Stomach (tissue), 4 donors: ENCODE data around the gene GNGT1.

Source experiments
- CTCF ChIP-seq, 7 experiments: fragments of 450-650 bp in 4 of 7; fragments of 200-600 bp in 3 of 7; sonication (generic) in 3 of 7; IDR thresholded peaks; one replicate each; pipeline ENCODE4 v1.5.1; 2016 to 2019; ENCODE audit warnings: antibody characterized with exemption in 7 of 7, control low read depth in 2 of 7, mild to moderate bottlenecking in 1 of 7
- EP300 ChIP-seq: sonication (generic); formaldehyde crosslinking; IDR thresholded peaks from one replicate; pipeline ENCODE4 v1.6.1; 2017; ENCODE audit warnings: antibody characterized with exemption
- POLR2A ChIP-seq, 4 donors: fragments of 450-650 bp; IDR thresholded peaks; one replicate each; pipeline ENCODE4 v1.6.1; 2016; ENCODE audit warnings: antibody characterized with exemption in 4 of 4, control low read depth in 2 of 4, mild to moderate bottlenecking in 1 of 4, moderate library complexity in 1 of 4

- TF ChIP-seq CTCF (IDR thresholded peaks at IDR 0.05), result no peak
- no peak for TF ChIP-seq POLR2A (IDR thresholded peaks at IDR 0.05)
- TF ChIP-seq EP300, result no peak
Measured at GRCh38 chr7:93938293-93938692, 31.9 kb downstream of the GNGT1 start.
